Vagina (tissue), 2 donors: ENCODE measurements around the gene MAMLD1. TPM values are rescaled to one million over a fixed set of nuclear protein-coding genes. Genes with fewer than 3 reads are reported as not detected.

ENCODE experiments used
- DNase-seq, 2 donors: peaks; one replicate each; pipeline ENCODE4 v3.0.0-alpha.2; 2017; ENCODE audit errors: extremely low spot score in 2 of 2
- H3K27ac ChIP-seq: fragments of 200-600 bp; sonication (generic); one replicate; pipeline ENCODE4 v1.5.1; 2019
- H3K27me3 ChIP-seq: fragments of 200-600 bp; sonication (generic); one replicate; pipeline ENCODE4 v1.5.1; 2019
- H3K36me3 ChIP-seq, 2 donors: fragments of 200-600 bp; sonication (generic); one replicate each; pipeline ENCODE4 v1.5.1; 2017 to 2019
- H3K4me1 ChIP-seq: fragments of 200-600 bp; sonication (generic); one replicate; pipeline ENCODE4 v1.5.1; 2019
- H3K4me3 ChIP-seq, 2 donors: fragments of 200-600 bp; sonication (generic); 1 replicate in 1 of 2; 2 replicates in 1 of 2; pipeline ENCODE4 v1.5.1; 2016 to 2019
- H3K9me3 ChIP-seq: fragments of 200-600 bp; sonication (generic); one replicate; pipeline ENCODE4 v1.5.1; 2019
- CTCF ChIP-seq, 3 experiments: fragments of 450-650 bp in 2 of 3; fragments of 200-600 bp in 1 of 3; sonication (generic) in 1 of 3; IDR thresholded peaks; one replicate each; pipeline ENCODE4 v1.5.1; 2017 to 2019; ENCODE audit warnings: antibody characterized with exemption in 3 of 3, mild to moderate bottlenecking in 2 of 3, moderate library complexity in 2 of 3
- POLR2A ChIP-seq, 2 donors: fragments of 450-650 bp; IDR thresholded peaks; one replicate each; pipeline ENCODE4 v1.6.1; 2017; ENCODE audit warnings: antibody characterized with exemption in 2 of 2, mild to moderate bottlenecking in 2 of 2, moderate library complexity in 2 of 2
- POLR2AphosphoS5 ChIP-seq, 2 donors: sonication (generic); formaldehyde crosslinking; IDR thresholded peaks; one replicate each; pipeline ENCODE4 v1.9.0; 2017; ENCODE audit warnings: antibody characterized with exemption in 2 of 2, mild to moderate bottlenecking in 2 of 2, low read depth in 1 of 2; ENCODE audit not compliant: insufficient read depth in 1 of 2
- intact Hi-C: fragments of 100-400 bp; cut with DNase I; formaldehyde crosslinking; loops from one replicate; pipeline ENCODE4 v1.15.1; 2023
- total RNA-seq: library from RNA; depleted of rRNA; stranded (reverse); fragments of >200 nt; gene quantifications from one replicate; pipeline ENCODE4 v1.2.3, GENCODE V29; 2016

MAMLD1 gene
- total RNA-seq, 1 donor from 2014 or later: 3.2 TPM

- no peak for DNase-seq
- no peaks in the 10 kb centered on the region for H3K4me1 ChIP-seq
- intact Hi-C loops: no loop called here
- TF ChIP-seq POLR2A (IDR thresholded peaks at IDR 0.05) (no peak), POLR2AphosphoS5 (IDR thresholded peaks at IDR 0.05; ENCODE audit: insufficient read depth in 1 of 2, low read depth in 1 of 2) (no peak), CTCF (IDR thresholded peaks at IDR 0.05) (no peak)
- no peaks in the 10 kb centered on the region for H3K27me3 ChIP-seq
- no peak overlapping the region for H3K27ac ChIP-seq
- H3K4me3 ChIP-seq: no peak overlapping the region
- no peaks in the 10 kb centered on the region for H3K36me3 ChIP-seq
- H3K9me3 ChIP-seq: no peaks in the 10 kb centered on the region
These were observed 83.0 kb downstream of the MAMLD1 start for GRCh38 chrX:150446151-150446550.

GRCh38 chrX:150446995-150447394 is 83.9 kb downstream of the MAMLD1 start:
- Histone ChIP-seq H3K4me1 (no peaks in the 10 kb centered on the region), H3K27ac (no peak overlapping the region), H3K36me3 (no peaks in the 10 kb centered on the region), H3K27me3 (no peaks in the 10 kb centered on the region), H3K4me3 (no peak overlapping the region), H3K9me3 (no peaks in the 10 kb centered on the region)
- no peak for DNase-seq
- intact Hi-C loops: no loop called here
- no peak for TF ChIP-seq CTCF (IDR thresholded peaks at IDR 0.05)
- TF ChIP-seq POLR2AphosphoS5 (IDR thresholded peaks at IDR 0.05; ENCODE audit: insufficient read depth in 1 of 2, low read depth in 1 of 2): no peak
- TF ChIP-seq POLR2A (IDR thresholded peaks at IDR 0.05): no peak

- H3K4me1 ChIP-seq: no peaks in the 10 kb centered on the region
- DNase-seq: peak in 1 of 2 donors; percentile 27
- TF ChIP-seq POLR2AphosphoS5 (IDR thresholded peaks at IDR 0.05; ENCODE audit: insufficient read depth in 1 of 2, low read depth in 1 of 2): no peak
- no peaks in the 10 kb centered on the region for H3K36me3 ChIP-seq
- no peaks in the 10 kb centered on the region for H3K27me3 ChIP-seq
- intact Hi-C loops: no loop called here
- no peak overlapping the region for H3K27ac ChIP-seq
- no peaks in the 10 kb centered on the region for H3K9me3 ChIP-seq
- H3K4me3 ChIP-seq: no peak overlapping the region
These were observed 86.2 kb downstream of the MAMLD1 start for GRCh38 chrX:150449313-150449712.

GRCh38 chrX:150450519-150451177 is 87.5 kb downstream of the MAMLD1 start:
- intact Hi-C loops: no loop called here
- no peaks in the 10 kb centered on the region for H3K9me3 ChIP-seq
- H3K27ac ChIP-seq: no peak overlapping the region
- DNase-seq: peak in 1 of 2 donors; percentile 52
- H3K36me3 ChIP-seq: no peaks in the 10 kb centered on the region
- no peak overlapping the region for H3K4me3 ChIP-seq
- TF ChIP-seq POLR2A (IDR thresholded peaks at IDR 0.05) (no peak), POLR2AphosphoS5 (IDR thresholded peaks at IDR 0.05; ENCODE audit: insufficient read depth in 1 of 2, low read depth in 1 of 2) (no peak), CTCF (IDR thresholded peaks at IDR 0.05) (no peak)
- H3K27me3 ChIP-seq: no peaks in the 10 kb centered on the region
- no peaks in the 10 kb centered on the region for H3K4me1 ChIP-seq

GRCh38 chrX:150451953-150452352 is 88.8 kb downstream of the MAMLD1 start:
- Histone ChIP-seq H3K4me3 (no peak overlapping the region), H3K36me3 (no peaks in the 10 kb centered on the region), H3K9me3 (no peaks in the 10 kb centered on the region), H3K4me1 (no peaks in the 10 kb centered on the region), H3K27me3 (no peaks in the 10 kb centered on the region), H3K27ac (no peak overlapping the region)
- DNase-seq: peak in 1 of 2 donors; percentile 54
- intact Hi-C loops: no loop called here
- TF ChIP-seq POLR2A (IDR thresholded peaks at IDR 0.05) (no peak), CTCF (IDR thresholded peaks at IDR 0.05) (no peak), POLR2AphosphoS5 (IDR thresholded peaks at IDR 0.05; ENCODE audit: insufficient read depth in 1 of 2, low read depth in 1 of 2) (no peak)
